ENCODE results near the gene ATXN3L. TPM values are rescaled to one million over a fixed set of nuclear protein-coding genes. Genes with fewer than 3 reads are reported as not detected.

ATXN3L gene
- total RNA-seq, 1 donor from 2014 or later = not detected

DNA sequence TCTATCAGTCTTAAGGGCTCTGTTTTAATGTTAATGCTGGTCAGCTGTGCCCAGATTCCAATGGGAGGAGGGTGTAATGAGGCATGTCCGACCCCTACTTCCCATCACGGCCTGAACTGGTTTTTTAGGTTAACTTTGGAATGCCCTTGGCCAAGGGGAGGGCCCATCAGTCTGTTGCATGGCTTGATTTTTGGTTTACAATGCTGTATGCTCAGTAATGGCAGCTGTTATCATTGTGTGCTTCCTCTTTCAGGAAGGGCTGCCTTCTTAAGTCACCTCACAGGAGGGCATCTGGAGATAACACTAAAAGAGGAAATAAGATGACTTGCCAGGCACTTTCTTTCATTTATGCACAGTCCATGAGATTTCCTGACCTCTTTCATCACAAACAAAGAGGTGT, 36.3 kb downstream of the ATXN3L start:
- Histone ChIP-seq H3K27ac (no peak overlapping the region), H3K4me3 (no peak overlapping the region)

DNA sequence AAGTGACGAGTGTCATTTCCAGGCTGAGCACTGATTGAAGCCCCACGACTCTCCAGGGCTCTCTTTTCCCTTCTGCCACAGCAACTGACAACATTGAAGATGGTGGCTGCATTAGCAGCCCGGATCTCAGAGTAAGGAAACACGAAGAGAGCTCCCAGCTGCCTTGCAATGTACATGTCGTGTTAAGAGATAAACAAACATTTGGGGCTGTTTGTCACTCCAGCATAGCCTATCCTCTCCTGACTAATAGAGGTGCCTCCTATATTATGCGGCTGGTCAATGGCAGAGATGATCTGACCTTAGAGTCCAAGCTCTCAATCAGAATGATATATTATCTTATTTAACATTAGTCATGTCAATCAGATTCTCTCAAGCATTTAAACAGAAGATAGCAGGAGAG, 38.6 kb downstream of the ATXN3L start:
- Histone ChIP-seq H3K4me1 (no peaks in the 10 kb centered on the region), H3K4me3 (no peak overlapping the region), H3K36me3 (no peaks in the 10 kb centered on the region), H3K27me3 (no peaks in the 10 kb centered on the region), H3K9me3 (no peaks in the 10 kb centered on the region), H3K27ac (no peak overlapping the region)
- no peak for DNase-seq (ENCODE audit: extremely low spot score in 2 of 2)
- intact Hi-C loops (cut with DNase I) = no loop called here
- TF ChIP-seq, protein P1, sequence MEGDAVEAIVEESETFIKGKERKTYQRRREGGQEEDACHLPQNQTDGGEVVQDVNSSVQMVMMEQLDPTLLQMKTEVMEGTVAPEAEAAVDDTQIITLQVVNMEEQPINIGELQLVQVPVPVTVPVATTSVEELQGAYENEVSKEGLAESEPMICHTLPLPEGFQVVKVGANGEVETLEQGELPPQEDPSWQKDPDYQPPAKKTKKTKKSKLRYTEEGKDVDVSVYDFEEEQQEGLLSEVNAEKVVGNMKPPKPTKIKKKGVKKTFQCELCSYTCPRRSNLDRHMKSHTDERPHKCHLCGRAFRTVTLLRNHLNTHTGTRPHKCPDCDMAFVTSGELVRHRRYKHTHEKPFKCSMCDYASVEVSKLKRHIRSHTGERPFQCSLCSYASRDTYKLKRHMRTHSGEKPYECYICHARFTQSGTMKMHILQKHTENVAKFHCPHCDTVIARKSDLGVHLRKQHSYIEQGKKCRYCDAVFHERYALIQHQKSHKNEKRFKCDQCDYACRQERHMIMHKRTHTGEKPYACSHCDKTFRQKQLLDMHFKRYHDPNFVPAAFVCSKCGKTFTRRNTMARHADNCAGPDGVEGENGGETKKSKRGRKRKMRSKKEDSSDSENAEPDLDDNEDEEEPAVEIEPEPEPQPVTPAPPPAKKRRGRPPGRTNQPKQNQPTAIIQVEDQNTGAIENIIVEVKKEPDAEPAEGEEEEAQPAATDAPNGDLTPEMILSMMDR (IDR thresholded peaks at IDR 0.05) = no peak
- TF ChIP-seq POLR2A (IDR thresholded peaks at IDR 0.05) (no peak), POLR2AphosphoS5 (IDR thresholded peaks at IDR 0.05; ENCODE audit: insufficient read depth in 1 of 2, low read depth in 1 of 2) (no peak)

More for the DNA sequence above, 36.3 kb downstream of the ATXN3L start:
- Histone ChIP-seq H3K36me3 (no peaks in the 10 kb centered on the region), H3K4me1 (no peaks in the 10 kb centered on the region), H3K27me3 (no peaks in the 10 kb centered on the region), H3K9me3 (no peaks in the 10 kb centered on the region)
- TF ChIP-seq, protein P1 (IDR thresholded peaks at IDR 0.05) = no peak
- TF ChIP-seq POLR2A (IDR thresholded peaks at IDR 0.05) = no peak
- TF ChIP-seq POLR2AphosphoS5 (IDR thresholded peaks at IDR 0.05; ENCODE audit: insufficient read depth in 1 of 2, low read depth in 1 of 2) = no peak
- intact Hi-C loops (cut with DNase I) = no loop called here
- DNase-seq (ENCODE audit: extremely low spot score in 2 of 2) = no peak

GRCh38 chrX:13279279-13280018, 40.4 kb downstream of the ATXN3L start:
- intact Hi-C loops (cut with DNase I) = no loop called here
- Histone ChIP-seq H3K27ac (no peak overlapping the region), H3K36me3 (no peaks in the 10 kb centered on the region), H3K4me1 (no peaks in the 10 kb centered on the region), H3K9me3 (no peaks in the 10 kb centered on the region), H3K4me3 (no peak overlapping the region), H3K27me3 (no peaks in the 10 kb centered on the region)
- no peak for TF ChIP-seq POLR2A (IDR thresholded peaks at IDR 0.05)
- TF ChIP-seq, protein P1 (IDR thresholded peaks at IDR 0.05) = no peak
- TF ChIP-seq POLR2AphosphoS5 (IDR thresholded peaks at IDR 0.05; ENCODE audit: insufficient read depth in 1 of 2, low read depth in 1 of 2) = no peak
- no peak for DNase-seq (ENCODE audit: extremely low spot score in 2 of 2)

GRCh38 chrX:13277539-13277938, 42.3 kb downstream of the ATXN3L start:
- no peak overlapping the region for H3K27ac ChIP-seq
- H3K27me3 ChIP-seq = no peaks in the 10 kb centered on the region
- intact Hi-C loops (cut with DNase I) = no loop called here
- TF ChIP-seq POLR2AphosphoS5 (IDR thresholded peaks at IDR 0.05; ENCODE audit: insufficient read depth in 1 of 2, low read depth in 1 of 2) (no peak), POLR2A (IDR thresholded peaks at IDR 0.05) (no peak)
- TF ChIP-seq, protein P1 (IDR thresholded peaks at IDR 0.05) = no peak
- no peaks in the 10 kb centered on the region for H3K4me1 ChIP-seq
- no peak overlapping the region for H3K4me3 ChIP-seq
- no peaks in the 10 kb centered on the region for H3K36me3 ChIP-seq
- H3K9me3 ChIP-seq = no peaks in the 10 kb centered on the region
- DNase-seq (ENCODE audit: extremely low spot score in 2 of 2) = no peak

DNA sequence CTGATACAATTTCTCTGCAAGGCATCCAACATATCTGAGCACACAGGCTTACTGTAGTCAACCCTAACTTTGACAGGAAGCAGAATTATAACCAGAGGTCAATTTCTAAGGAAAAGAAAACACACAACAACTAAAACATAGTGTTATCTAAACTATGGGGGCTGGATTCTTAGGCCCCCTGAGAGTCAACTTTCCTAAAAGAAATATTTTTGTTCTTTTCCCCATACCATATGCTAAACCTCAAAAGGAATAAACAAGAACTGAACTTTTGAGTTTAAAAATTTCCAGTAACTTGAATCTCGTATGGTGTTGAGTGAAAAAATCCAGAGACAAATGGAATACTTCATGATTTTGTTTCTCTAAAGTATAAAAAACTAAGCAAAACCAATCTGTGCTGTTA, 42.9 kb downstream of the ATXN3L start:
- no peak overlapping the region for H3K4me3 ChIP-seq
- no peaks in the 10 kb centered on the region for H3K27me3 ChIP-seq
- no peaks in the 10 kb centered on the region for H3K4me1 ChIP-seq
- no peaks in the 10 kb centered on the region for H3K9me3 ChIP-seq
- intact Hi-C loops (cut with DNase I) = no loop called here
- no peak overlapping the region for H3K27ac ChIP-seq
- H3K36me3 ChIP-seq = no peaks in the 10 kb centered on the region
- no peak for DNase-seq (ENCODE audit: extremely low spot score in 2 of 2)
- TF ChIP-seq, protein P1 (IDR thresholded peaks at IDR 0.05) = no peak
- TF ChIP-seq POLR2A (IDR thresholded peaks at IDR 0.05) (no peak), POLR2AphosphoS5 (IDR thresholded peaks at IDR 0.05; ENCODE audit: insufficient read depth in 1 of 2, low read depth in 1 of 2) (no peak)
